Adrenal gland (tissue), 12 donors: ENCODE data around the gene CEP170. TPM values are rescaled to one million over a fixed set of nuclear protein-coding genes. Genes with fewer than 3 reads are reported as not detected.

Source experiments
- DNase-seq, 7 donors: peaks; one replicate each; pipeline ENCODE4 v3.0.0-alpha.2; 2019 to 2020
- H3K27ac ChIP-seq, 5 donors: fragments of 200-600 bp; sonication (generic) in 4 of 5; 1 replicate in 3 of 5; 2 replicates in 2 of 5; pipeline versions ENCODE4 v1.5.1 to v1.8.0; 2016 to 2020; ENCODE audit warnings: mild to moderate bottlenecking in 1 of 5
- H3K27me3 ChIP-seq: fragments of 200-600 bp; 2 replicates; pipeline ENCODE4 v1.8.0; 2021
- H3K36me3 ChIP-seq, 2 donors: fragments of 200-600 bp; replicated peaks in 1 of 2; 1 replicate in 1 of 2; 2 replicates in 1 of 2; pipeline versions ENCODE4 v1.5.1 to v1.8.0; 2018 to 2022
- H3K4me1 ChIP-seq, 2 donors: fragments of 200-600 bp; replicated peaks in 1 of 2; 1 replicate in 1 of 2; 2 replicates in 1 of 2; pipeline versions ENCODE4 v1.5.1 to v1.8.0; 2018 to 2021
- H3K4me3 ChIP-seq, 4 donors: fragments of 200-600 bp; sonication (generic) in 3 of 4; one replicate each; pipeline ENCODE4 v1.5.1; 2016 to 2018
- H3K9me3 ChIP-seq, 3 donors: fragments of 200-600 bp; sonication (generic) in 1 of 3; replicated peaks in 1 of 3; 1 replicate in 2 of 3; 2 replicates in 1 of 3; pipeline versions ENCODE4 v1.5.1 to v1.8.0; 2016 to 2021
- CTCF ChIP-seq, 6 experiments: fragments of 450-650 bp in 4 of 6; fragments of 200-600 bp in 2 of 6; sonication (generic) in 1 of 6; IDR thresholded peaks; 1 replicate in 5 of 6; 2 replicates in 1 of 6; pipeline versions ENCODE4 v1.5.1 to v1.8.0; 2016 to 2021; ENCODE audit warnings: antibody characterized with exemption in 6 of 6, mild to moderate bottlenecking in 2 of 6, moderate library complexity in 1 of 6
- POLR2A ChIP-seq, 2 donors: fragments of 450-650 bp; IDR thresholded peaks; one replicate each; pipeline ENCODE4 v1.6.1; 2017; ENCODE audit warnings: antibody characterized with exemption in 2 of 2, mild to moderate bottlenecking in 2 of 2, moderate library complexity in 1 of 2
- WGBS, 4 donors: extraction: QIAGEN DNeasy Blood & Tissue Kit in 2 of 4; methylation state at CpG; one replicate each; pipeline versions ENCODE4 v1.1.5 to v1.1.7; 2013 to 2017; 5-methylcytosine and 5-hydroxymethylcytosine counted together
- intact Hi-C, 2 donors: fragments of 100-400 bp; cut with DNase I; formaldehyde crosslinking; loops; one replicate each; pipeline versions ENCODE4 v1.14.1 to v1.15.0; 2022 to 2023
- polyA plus RNA-seq, 3 donors: library from polyadenylated mRNA; stranded (reverse); fragments of 200-250 nt in 2 of 3; fragments of 350-450 nt in 1 of 3; fragmentation: Illumina TruSeq in 1 of 3; extraction: RNeasy Lipid Tissue Mini Kit (QIAGEN cat#74804) in 1 of 3; gene quantifications; one replicate each; pipeline ENCODE4 v1.2.3, GENCODE V29; 2013 to 2014
- total RNA-seq, 9 donors: library from RNA; depleted of rRNA in 4 of 9; stranded (reverse); fragments of >200 nt in 4 of 9; fragments of 120-200 nt in 1 of 9; fragmentation: NEBNext Ultra II Directional in 1 of 9; extraction: Animal tissue kit (Norgen Biotek cat#: 25700) in 1 of 9; gene quantifications; one replicate each; pipeline versions ENCODE4 v1.1.0 to v1.2.4, GENCODE V29; 2013 to 2023
- donor health status: healthy with polysubstance abuse.
- donor health status: Bipolar disorder and iron deficiency.
- donor health status: DM: yes; HTN: yes; CAD: no.
- donor health status: DM: no; HTN: no; CAD: no.
- donor health status: DM: no; HTN: no; CAD: no.
- donor health status: DM: yes; HTN: yes; CAD: no.

Gene CEP170
- total and polyA plus RNA-seq, 12 donors: 15.5 to 56.2 (median 35.9) TPM

GRCh38 chr1:243294723-243295121 lies 39.6 kb upstream of the CEP170 start:
- Histone ChIP-seq H3K27me3 (no peaks in the 10 kb centered on the region), H3K36me3 (no peaks in the 10 kb centered on the region), H3K4me3 (no peak overlapping the region), H3K27ac (no peak overlapping the region), H3K4me1 (no peaks in the 10 kb centered on the region), H3K9me3 (peaks cover 0 to 8% (median 0%) of the 10 kb centered on the region in 3 donors)
- intact Hi-C loops: no loop called here
- DNase-seq: no peak
- WGBS, 4 donors: 87 to 93% (median 90%) methylated on average over 3 of the region's 3 CpGs
- TF ChIP-seq POLR2A (IDR thresholded peaks at IDR 0.05) (no peak), CTCF (IDR thresholded peaks at IDR 0.05) (no peak)

- no peak for DNase-seq
- no peaks in the 10 kb centered on the region for H3K4me1 ChIP-seq
- no peak overlapping the region for H3K27ac ChIP-seq
- no peak overlapping the region for H3K4me3 ChIP-seq
- intact Hi-C loops: no loop called here
- no peaks in the 10 kb centered on the region for H3K36me3 ChIP-seq
- TF ChIP-seq POLR2A (IDR thresholded peaks at IDR 0.05) (no peak), CTCF (IDR thresholded peaks at IDR 0.05) (no peak)
- peaks cover 0 to 8% (median 0%) of the 10 kb centered on the region in 3 donors for H3K9me3 ChIP-seq
- 70 to 91% (median 80%) methylated on average over 3 to 4 of the region's 4 CpGs for WGBS, 4 donors
- H3K27me3 ChIP-seq: no peaks in the 10 kb centered on the region
Measured at GRCh38 chr1:243293941-243294722, 39.1 kb upstream of the CEP170 start.

- no peak for TF ChIP-seq CTCF (IDR thresholded peaks at IDR 0.05)
- DNase-seq: no peak
- Histone ChIP-seq H3K4me3 (no peak overlapping the region), H3K9me3 (peaks cover 0 to 8% (median 0%) of the 10 kb centered on the region in 3 donors), H3K27ac (no peak overlapping the region), H3K27me3 (no peaks in the 10 kb centered on the region), H3K4me1 (peaks cover 11% of the 10 kb centered on the region in 2 donors), H3K36me3 (no peaks in the 10 kb centered on the region)
- WGBS, 4 donors: 95 to 99% (median 97%) methylated on average over 5 of the region's 5 CpGs
- intact Hi-C loops: no loop called here
Measured at GRCh38 chr1:243292117-243292516, 37.0 kb upstream of the CEP170 start.

- H3K36me3 ChIP-seq: no peaks in the 10 kb centered on the region
- intact Hi-C loops: no loop called here
Measured at GRCh38 chr1:243291292-243291691, 36.2 kb upstream of the CEP170 start.

More at GRCh38 chr1:243291292-243291691, 36.2 kb upstream of the CEP170 start:
- H3K9me3 ChIP-seq: peaks cover 0 to 8% (median 0%) of the 10 kb centered on the region in 3 donors
- no peaks in the 10 kb centered on the region for H3K27me3 ChIP-seq
- 91 to 97% (median 94%) methylated on average over 1 of the region's 1 CpG for WGBS, 4 donors
- DNase-seq: no peak
- peaks cover 11 to 14% of the 10 kb centered on the region in 2 donors for H3K4me1 ChIP-seq
- H3K4me3 ChIP-seq: no peak overlapping the region
- TF ChIP-seq POLR2A (IDR thresholded peaks at IDR 0.05): no peak
- no peak for TF ChIP-seq CTCF (IDR thresholded peaks at IDR 0.05)
- no peak overlapping the region for H3K27ac ChIP-seq
